Stimulated activated CD4-positive, alpha-beta T cell treated with anti-CD3 and anti-CD28 coated beads, Interleukin-15, amount 100 ng/mL, for 1 hour (primary cell): Measurements from ENCODE around the gene KIF20B.
"Not testable (repeated sequence)": the region's sequence is repeated elsewhere in the genome, so short reads cannot be mapped to it uniquely, and the experiment has no call there.

ENCODE experiments used
- DNase-seq, 2 donors: peaks; one replicate each; pipeline ENCODE4 v3.0.0-alpha.2; 2020; ENCODE audit warnings: low read depth in 1 of 2, low spot score in 1 of 2

The KIF20B gene

GRCh38 chr10:89684604-89685003, 16.8 kb upstream of the KIF20B start:
- DNase-seq: no peak

GRCh38 chr10:89685936-89686335, 15.5 kb upstream of the KIF20B start:
- DNase-seq: no peak

GRCh38 chr10:89690027-89690426, 11.4 kb upstream of the KIF20B start:
- DNase-seq: no peak

- no peak for DNase-seq
Observed at GRCh38 chr10:89692416-89692815, 9.0 kb upstream of the KIF20B start.

GRCh38 chr10:89693176-89693575, 8.2 kb upstream of the KIF20B start:
- DNase-seq: no peak

GRCh38 chr10:89695307-89695706, 6.1 kb upstream of the KIF20B start:
- no peak for DNase-seq

- no peak for DNase-seq
Observed at GRCh38 chr10:89697946-89698345, 3.4 kb upstream of the KIF20B start.

GRCh38 chr10:89699581-89700064, 1.8 kb upstream of the KIF20B start:
- no peak for DNase-seq

GRCh38 chr10:89700923-89701241, 508 bp upstream of the KIF20B start:
- no peak for DNase-seq

GRCh38 chr10:89702121-89702480, 711 bp downstream of the KIF20B start:
- no peak for DNase-seq

- no peak for DNase-seq
Observed at GRCh38 chr10:89705466-89705865, 4.1 kb downstream of the KIF20B start.

GRCh38 chr10:89706011-89706410, 4.6 kb downstream of the KIF20B start:
- DNase-seq: no peak

- no peak for DNase-seq
Observed at GRCh38 chr10:89707372-89707771, 6.0 kb downstream of the KIF20B start.

GRCh38 chr10:89710753-89711152, 9.4 kb downstream of the KIF20B start:
- DNase-seq: no peak

GRCh38 chr10:89734616-89735015, 33.2 kb downstream of the KIF20B start:
- DNase-seq: no peak

GRCh38 chr10:89738551-89739209, 37.3 kb downstream of the KIF20B start:
- no peak for DNase-seq

- DNase-seq: no peak
Observed at GRCh38 chr10:89741126-89741762, 39.9 kb downstream of the KIF20B start.

GRCh38 chr10:89744026-89744425, 42.6 kb downstream of the KIF20B start:
- DNase-seq: no peak

- DNase-seq: no peak
Observed at GRCh38 chr10:89745903-89746302, 44.5 kb downstream of the KIF20B start.

GRCh38 chr10:89750441-89750840, 49.1 kb downstream of the KIF20B start:
- no peak for DNase-seq

- no peak for DNase-seq
Observed at GRCh38 chr10:89755374-89755773, 54.0 kb downstream of the KIF20B start.

GRCh38 chr10:89759531-89759930, 58.1 kb downstream of the KIF20B start:
- DNase-seq: no peak

- DNase-seq: not testable (repeated sequence)
Observed at GRCh38 chr10:89763671-89764070, 62.3 kb downstream of the KIF20B start.
